ENCODE results near the gene RAVER1. TPM values are rescaled to one million over a fixed set of nuclear protein-coding genes. Genes with fewer than 3 reads are reported as not detected.
"Not testable (repeated sequence)": the region's sequence is repeated elsewhere in the genome, so short reads cannot be mapped to it uniquely, and the experiment has no call there.

RAVER1 gene
- total and polyA plus RNA-seq, 2 donors (not counting 1 experiment from before 2014, with no cell fraction given), result 2.3 to 5.6 TPM

GRCh38 chr19:10374931-10375330, 41.6 kb upstream of the RAVER1 start:
- no peak overlapping the region for H3K4me2 ChIP-seq (ENCODE audit: extremely low read depth, insufficient read depth, low read length)
- H3K4me1 ChIP-seq (ENCODE audit: control insufficient read depth, extremely low read depth, insufficient read depth, low read length), result no peaks in the 10 kb centered on the region
- peaks cover 5% of the 10 kb centered on the region for H3K79me2 ChIP-seq (ENCODE audit: control insufficient read depth, insufficient read depth, low read length)
- peaks cover 6% of the 10 kb centered on the region for H3K36me3 ChIP-seq (ENCODE audit: control insufficient read depth, insufficient read depth, low read length)
- H3K27me3 ChIP-seq (ENCODE audit: control insufficient read depth, insufficient read depth, low read length), result no peaks in the 10 kb centered on the region
- no peaks in the 10 kb centered on the region for H4K20me1 ChIP-seq (ENCODE audit: control insufficient read depth, extremely low read depth, insufficient read depth, low read length)
- H3K9me3 ChIP-seq (ENCODE audit: control insufficient read depth, insufficient read depth, low read depth, low read length), result no peaks in the 10 kb centered on the region
- H3K9ac ChIP-seq (ENCODE audit: insufficient read depth, low read length), result no peak overlapping the region
- H2AFZ ChIP-seq (ENCODE audit: low read length), result no peak overlapping the region
- no peak for TF ChIP-seq EZH2 (IDR thresholded peaks at IDR 0.05; ENCODE audit: low read length, missing control alignments)
- no peak for TF ChIP-seq CTCF (conservative IDR thresholded peaks at IDR 0.05 in 1 of 2, IDR thresholded peaks at IDR 0.05 in 1 of 2; ENCODE audit: low read depth in 1 of 2, low read length in 2 of 2)
- H3K27ac ChIP-seq (ENCODE audit: insufficient read depth, low read length), result no peak overlapping the region
- no peak overlapping the region for H3K4me3 ChIP-seq (replicated peaks in 1 of 4; ENCODE audit: control extremely low read depth in 1 of 4, insufficient read depth in 1 of 4, low read depth in 3 of 4, low read length in 4 of 4)
- no peak for DNase-seq (ENCODE audit: low read depth in 2 of 2)

- no peaks in the 10 kb centered on the region for H3K4me1 ChIP-seq (ENCODE audit: control insufficient read depth, extremely low read depth, insufficient read depth, low read length)
- H2AFZ ChIP-seq (ENCODE audit: low read length), result no peak overlapping the region
- H3K9ac ChIP-seq (ENCODE audit: insufficient read depth, low read length), result no peak overlapping the region
- H3K79me2 ChIP-seq (ENCODE audit: control insufficient read depth, insufficient read depth, low read length), result no peaks in the 10 kb centered on the region
- H3K4me2 ChIP-seq (ENCODE audit: extremely low read depth, insufficient read depth, low read length), result no peak overlapping the region
- no peak for DNase-seq (ENCODE audit: low read depth in 2 of 2)
- H3K36me3 ChIP-seq (ENCODE audit: control insufficient read depth, insufficient read depth, low read length), result peaks cover 7% of the 10 kb centered on the region
- no peaks in the 10 kb centered on the region for H3K9me3 ChIP-seq (ENCODE audit: control insufficient read depth, insufficient read depth, low read depth, low read length)
- H3K27ac ChIP-seq (ENCODE audit: insufficient read depth, low read length), result no peak overlapping the region
- H4K20me1 ChIP-seq (ENCODE audit: control insufficient read depth, extremely low read depth, insufficient read depth, low read length), result no peaks in the 10 kb centered on the region
- H3K4me3 ChIP-seq (replicated peaks in 1 of 4; ENCODE audit: control extremely low read depth in 1 of 4, insufficient read depth in 1 of 4, low read depth in 3 of 4, low read length in 4 of 4), result no peak overlapping the region
- TF ChIP-seq EZH2 (IDR thresholded peaks at IDR 0.05; ENCODE audit: low read length, missing control alignments) (no peak), CTCF (conservative IDR thresholded peaks at IDR 0.05 in 1 of 2, IDR thresholded peaks at IDR 0.05 in 1 of 2; ENCODE audit: low read depth in 1 of 2, low read length in 2 of 2) (no peak)
- H3K27me3 ChIP-seq (ENCODE audit: control insufficient read depth, insufficient read depth, low read length), result no peaks in the 10 kb centered on the region
Observed at GRCh38 chr19:10372690-10373089, 39.4 kb upstream of the RAVER1 start.

- Histone ChIP-seq H3K9me3 (ENCODE audit: control insufficient read depth, insufficient read depth, low read depth, low read length) (no peaks in the 10 kb centered on the region), H3K4me1 (ENCODE audit: control insufficient read depth, extremely low read depth, insufficient read depth, low read length) (no peaks in the 10 kb centered on the region), H3K9ac (ENCODE audit: insufficient read depth, low read length) (no peak overlapping the region), H4K20me1 (ENCODE audit: control insufficient read depth, extremely low read depth, insufficient read depth, low read length) (no peaks in the 10 kb centered on the region), H3K4me2 (ENCODE audit: extremely low read depth, insufficient read depth, low read length) (no peak overlapping the region), H3K36me3 (ENCODE audit: control insufficient read depth, insufficient read depth, low read length) (peaks cover 17% of the 10 kb centered on the region), H2AFZ (ENCODE audit: low read length) (no peak overlapping the region), H3K27me3 (ENCODE audit: control insufficient read depth, insufficient read depth, low read length) (no peaks in the 10 kb centered on the region), H3K79me2 (ENCODE audit: control insufficient read depth, insufficient read depth, low read length) (no peaks in the 10 kb centered on the region), H3K27ac (ENCODE audit: insufficient read depth, low read length) (no peak overlapping the region), H3K4me3 (replicated peaks in 1 of 4; ENCODE audit: control extremely low read depth in 1 of 4, insufficient read depth in 1 of 4, low read depth in 3 of 4, low read length in 4 of 4) (no peak overlapping the region)
- TF ChIP-seq CTCF (conservative IDR thresholded peaks at IDR 0.05 in 1 of 2, IDR thresholded peaks at IDR 0.05 in 1 of 2; ENCODE audit: low read depth in 1 of 2, low read length in 2 of 2), result no peak
- TF ChIP-seq EZH2 (IDR thresholded peaks at IDR 0.05; ENCODE audit: low read length, missing control alignments), result no peak
- no peak for DNase-seq (ENCODE audit: low read depth in 2 of 2)
Observed at GRCh38 chr19:10368101-10368803, 34.9 kb upstream of the RAVER1 start.

- peaks cover 18% of the 10 kb centered on the region for H3K36me3 ChIP-seq (ENCODE audit: control insufficient read depth, insufficient read depth, low read length)
- H2AFZ ChIP-seq (ENCODE audit: low read length); H3K27me3 ChIP-seq (ENCODE audit: control insufficient read depth, insufficient read depth, low read length); H3K4me1 ChIP-seq (ENCODE audit: control insufficient read depth, extremely low read depth, insufficient read depth, low read length); H4K20me1 ChIP-seq (ENCODE audit: control insufficient read depth, extremely low read depth, insufficient read depth, low read length); DNase-seq (ENCODE audit: low read depth in 2 of 2); H3K27ac ChIP-seq (ENCODE audit: insufficient read depth, low read length); H3K4me2 ChIP-seq (ENCODE audit: extremely low read depth, insufficient read depth, low read length); H3K9ac ChIP-seq (ENCODE audit: insufficient read depth, low read length); H3K4me3 ChIP-seq (replicated peaks in 1 of 4; ENCODE audit: control extremely low read depth in 1 of 4, insufficient read depth in 1 of 4, low read depth in 3 of 4, low read length in 4 of 4); H3K79me2 ChIP-seq (ENCODE audit: control insufficient read depth, insufficient read depth, low read length); H3K9me3 ChIP-seq (ENCODE audit: control insufficient read depth, insufficient read depth, low read depth, low read length): not testable (repeated sequence)
Observed at GRCh38 chr19:10366950-10367512, 33.7 kb upstream of the RAVER1 start.
